ENCODE data around the gene RIPK1.
A peak's percentile ranks its signal among the peaks of the same experiment; 100 is the strongest.
"Not testable (repeated sequence)": the region's sequence is repeated elsewhere in the genome, so short reads cannot be mapped to it uniquely, and the experiment has no call there.

The RIPK1 gene

GRCh38 chr6:3136292-3137011 is 68.2 kb downstream of the RIPK1 start:
- no peak for DNase-seq (ENCODE audit: low spot score)

- peak; percentile 64 for DNase-seq (ENCODE audit: low spot score)
Observed at GRCh38 chr6:3137057-3137777, 68.9 kb downstream of the RIPK1 start.

- peak; percentile 64 for DNase-seq (ENCODE audit: low spot score)
Observed at GRCh38 chr6:3137873-3138272, 69.6 kb downstream of the RIPK1 start.

GRCh38 chr6:3138341-3138740 is 70.0 kb downstream of the RIPK1 start:
- no peak for DNase-seq (ENCODE audit: low spot score)

GRCh38 chr6:3139090-3139903 is 71.0 kb downstream of the RIPK1 start:
- DNase-seq (ENCODE audit: low spot score), result peak; percentile 83

- no peak for DNase-seq (ENCODE audit: low spot score)
Observed at GRCh38 chr6:3140201-3140600, 71.9 kb downstream of the RIPK1 start.

- no peak for DNase-seq (ENCODE audit: low spot score)
Observed at GRCh38 chr6:3142536-3142935, 74.2 kb downstream of the RIPK1 start.

GRCh38 chr6:3143158-3143557 is 74.9 kb downstream of the RIPK1 start:
- no peak for DNase-seq (ENCODE audit: low spot score)

- DNase-seq (ENCODE audit: low spot score), result no peak
Observed at GRCh38 chr6:3144571-3144970, 76.3 kb downstream of the RIPK1 start.

GRCh38 chr6:3147914-3148757 is 79.8 kb downstream of the RIPK1 start:
- no peak for DNase-seq (ENCODE audit: low spot score)

GRCh38 chr6:3151691-3152090 is 83.4 kb downstream of the RIPK1 start:
- DNase-seq (ENCODE audit: low spot score), result no peak

- no peak for DNase-seq (ENCODE audit: low spot score)
Observed at GRCh38 chr6:3152689-3153088, 84.4 kb downstream of the RIPK1 start.

- not testable (repeated sequence) for DNase-seq (ENCODE audit: low spot score)
Observed at GRCh38 chr6:3155416-3155815, 87.1 kb downstream of the RIPK1 start.

- DNase-seq (ENCODE audit: low spot score), result not testable (repeated sequence)
Observed at GRCh38 chr6:3156184-3157130, 88.2 kb downstream of the RIPK1 start.

GRCh38 chr6:3157131-3157933 is 89.0 kb downstream of the RIPK1 start, which contains the start of gene TUBB2A:
TSS of gene TUBB2A (minus strand) at chr6:3157544. CDS start at chr6:3157463, 81 bp downstream.
- DNase-seq (ENCODE audit: low spot score), result peak; percentile 85

GRCh38 chr6:3159805-3160781 is 91.8 kb downstream of the RIPK1 start:
- peak; percentile 52 for DNase-seq (ENCODE audit: low spot score)

GRCh38 chr6:3162067-3162497 is 93.8 kb downstream of the RIPK1 start:
- no peak for DNase-seq (ENCODE audit: low spot score)

GRCh38 chr6:3162565-3163247 is 94.4 kb downstream of the RIPK1 start:
- DNase-seq (ENCODE audit: low spot score), result peak; percentile 76

Measured in kidney tubule cell (primary cell).